NCI-H146 (cell line): Measurements from ENCODE around the gene ADAT3.
A peak's percentile ranks its signal among the peaks of the same experiment; 100 is the strongest.

Source experiments
- DNase-seq: peaks from one replicate; lab custom pipeline; 2025; lab: John Stamatoyannopoulos, UW

The ADAT3 gene

DNA sequence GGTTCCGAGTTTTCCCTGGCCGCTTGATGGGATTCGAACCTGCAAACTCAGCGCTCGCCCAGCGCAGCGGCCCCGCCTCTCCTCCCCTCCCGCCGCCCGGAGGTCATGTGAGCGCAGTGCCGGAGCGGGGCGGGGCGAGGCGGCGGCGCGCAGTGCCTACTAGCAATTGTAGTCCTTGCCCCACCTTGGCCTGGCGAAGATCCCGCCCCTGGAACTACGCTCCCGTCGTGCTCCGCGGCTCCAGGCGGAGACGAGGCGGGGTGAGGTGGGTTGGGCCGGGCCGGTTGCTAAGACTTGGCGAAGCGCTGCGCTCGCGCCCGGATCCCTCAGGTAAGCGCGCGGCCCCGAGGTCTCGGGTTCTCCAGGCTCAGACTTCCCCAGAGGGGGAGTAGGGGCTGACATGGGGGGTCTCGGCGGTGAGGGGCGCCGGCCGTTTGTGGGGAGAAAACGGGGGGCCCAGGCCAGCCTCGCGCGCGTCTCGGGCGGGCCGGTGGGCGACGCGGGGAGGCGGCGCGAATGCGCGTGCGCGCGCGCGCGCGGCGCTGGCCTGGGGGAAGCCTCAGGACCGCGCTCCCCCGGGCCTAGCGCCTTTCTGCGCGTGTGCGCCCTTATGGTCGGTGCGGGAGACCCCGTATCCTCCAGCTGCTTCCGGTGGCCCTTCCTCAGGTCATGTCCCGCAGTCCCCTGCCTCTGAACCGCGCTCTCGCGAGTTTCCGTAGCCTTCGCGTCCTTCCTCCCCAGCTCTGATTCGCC, at the start of gene ADAT3, which contains the start of gene SCAMP4:
Gene ADAT3, plus strand, starts transcription at position 290 of the 753 bp plus-strand sequence. CDS start 6,649 bp downstream, outside the sequence.
Gene SCAMP4, plus strand, starts transcription at position 290 of the 753 bp plus-strand sequence. CDS start 9,621 bp downstream, outside the sequence.
- DNase-seq = peak; percentile 96

DNA sequence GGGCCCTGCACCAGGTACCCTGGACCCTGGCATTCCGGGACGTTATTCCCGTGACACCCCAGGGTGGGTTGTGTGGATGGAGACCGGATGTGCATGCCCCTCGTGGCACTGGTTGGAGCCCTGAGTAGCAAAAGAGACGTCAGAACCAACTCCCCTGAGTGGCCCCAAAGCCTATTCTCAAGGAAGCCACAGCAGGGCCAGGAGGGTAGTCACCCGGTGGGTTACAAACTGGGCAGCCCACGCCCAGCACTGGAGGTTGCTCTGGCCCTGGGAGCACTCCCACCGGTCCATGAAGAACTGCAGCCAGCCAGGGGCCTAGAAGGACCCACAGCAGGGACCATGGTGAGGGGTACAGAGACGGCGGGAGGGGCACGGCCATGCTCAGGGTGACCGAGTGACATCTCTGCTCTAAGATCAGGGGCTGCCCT, 49.4 kb upstream of the ADAT3 start:
- no peak for DNase-seq

DNA sequence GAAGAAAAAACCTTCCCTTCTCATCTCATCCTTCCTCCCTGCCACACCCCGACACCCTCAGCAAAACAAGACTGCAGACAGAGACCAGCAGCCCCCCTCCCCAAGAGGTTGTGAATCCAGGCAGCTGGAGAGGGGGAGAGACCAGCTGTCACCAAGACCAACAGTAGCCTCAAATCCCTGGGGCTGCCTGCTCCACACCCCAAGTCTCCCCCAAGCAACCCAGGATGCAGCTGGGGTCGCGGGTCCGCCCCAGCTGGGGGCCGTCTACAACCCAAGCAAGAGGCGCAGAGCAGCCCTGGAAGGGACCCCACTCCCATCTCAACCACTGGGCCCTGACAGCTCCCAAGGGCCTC, 48.9 kb upstream of the ADAT3 start:
- DNase-seq = no peak

DNA sequence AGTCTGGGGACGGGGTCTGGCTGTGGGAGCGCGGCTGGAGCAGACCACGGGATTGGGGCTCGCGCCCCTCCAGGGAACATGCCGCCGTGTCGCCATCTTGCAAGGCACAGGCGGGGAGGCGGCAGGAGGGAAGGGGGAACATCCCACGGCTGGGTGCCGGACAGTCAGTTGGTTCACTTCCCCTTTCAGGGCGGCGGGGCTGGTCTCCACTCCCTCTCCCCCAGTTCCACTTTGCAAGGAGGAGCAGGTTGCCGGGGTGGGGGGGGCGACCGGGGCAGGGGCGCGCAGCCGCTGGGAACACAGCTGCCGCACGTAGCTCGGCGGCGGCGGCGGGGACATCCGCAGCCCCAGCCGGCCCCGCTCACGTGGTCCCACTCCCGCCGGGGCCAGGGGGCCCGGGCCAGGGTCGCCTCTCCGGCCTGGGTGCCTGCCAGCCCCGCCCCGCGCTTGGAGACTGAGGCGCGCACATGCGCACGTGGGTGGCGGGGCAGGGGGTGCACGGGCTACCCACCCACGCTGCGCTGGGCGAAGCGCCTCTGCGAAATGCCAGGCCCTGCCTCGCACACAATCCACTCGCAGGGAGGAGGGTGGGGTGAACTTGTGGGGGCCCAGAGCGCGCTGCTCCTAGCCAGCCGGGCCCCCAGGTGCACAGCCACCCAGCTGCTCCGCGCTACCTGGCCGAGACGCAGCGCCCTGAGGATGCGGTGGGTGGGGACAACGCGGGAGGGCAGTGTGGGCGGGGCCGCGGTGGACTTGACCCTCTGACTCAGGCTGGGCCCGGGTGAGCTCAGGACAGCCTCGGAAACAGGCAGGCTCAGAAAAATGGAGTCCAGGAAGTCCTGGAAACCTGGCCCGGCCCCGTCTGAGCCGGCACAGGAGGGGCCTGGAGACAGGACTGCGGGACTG, 48.2 kb upstream of the ADAT3 start:
- DNase-seq = no peak

DNA sequence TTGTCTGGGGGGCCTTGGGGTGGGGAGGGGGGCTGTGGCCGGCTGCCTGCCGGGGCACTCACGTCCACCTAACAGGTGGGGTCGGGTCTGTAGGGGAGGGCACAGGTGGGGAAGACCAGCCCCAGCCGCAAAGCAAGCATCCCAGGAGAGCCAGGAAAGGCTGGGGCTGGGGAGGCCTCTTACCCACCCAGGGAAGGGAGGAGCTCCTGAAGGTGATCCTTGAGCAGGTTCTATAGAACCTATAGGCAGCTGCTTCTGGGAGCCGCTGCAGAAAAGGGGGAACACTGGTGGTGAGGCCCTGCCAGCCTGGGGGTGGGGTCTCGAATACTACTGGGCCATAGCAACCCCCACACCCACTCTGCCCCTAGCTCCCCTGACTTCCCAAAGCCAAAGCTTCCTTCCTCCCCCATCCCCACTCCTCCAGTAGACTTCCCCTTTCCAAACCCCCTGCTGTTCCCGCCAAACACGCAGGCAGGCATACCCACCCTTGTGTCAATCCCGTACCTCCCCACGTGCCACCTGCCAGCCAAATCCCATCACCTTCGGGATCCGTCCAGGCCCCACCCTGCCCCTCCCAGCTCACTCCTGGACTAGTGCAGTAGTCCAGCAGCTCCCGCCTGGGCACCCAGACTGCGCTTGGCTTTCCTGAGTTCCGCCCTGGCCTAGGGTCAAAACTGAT, 47.4 kb upstream of the ADAT3 start:
- no peak for DNase-seq

DNA sequence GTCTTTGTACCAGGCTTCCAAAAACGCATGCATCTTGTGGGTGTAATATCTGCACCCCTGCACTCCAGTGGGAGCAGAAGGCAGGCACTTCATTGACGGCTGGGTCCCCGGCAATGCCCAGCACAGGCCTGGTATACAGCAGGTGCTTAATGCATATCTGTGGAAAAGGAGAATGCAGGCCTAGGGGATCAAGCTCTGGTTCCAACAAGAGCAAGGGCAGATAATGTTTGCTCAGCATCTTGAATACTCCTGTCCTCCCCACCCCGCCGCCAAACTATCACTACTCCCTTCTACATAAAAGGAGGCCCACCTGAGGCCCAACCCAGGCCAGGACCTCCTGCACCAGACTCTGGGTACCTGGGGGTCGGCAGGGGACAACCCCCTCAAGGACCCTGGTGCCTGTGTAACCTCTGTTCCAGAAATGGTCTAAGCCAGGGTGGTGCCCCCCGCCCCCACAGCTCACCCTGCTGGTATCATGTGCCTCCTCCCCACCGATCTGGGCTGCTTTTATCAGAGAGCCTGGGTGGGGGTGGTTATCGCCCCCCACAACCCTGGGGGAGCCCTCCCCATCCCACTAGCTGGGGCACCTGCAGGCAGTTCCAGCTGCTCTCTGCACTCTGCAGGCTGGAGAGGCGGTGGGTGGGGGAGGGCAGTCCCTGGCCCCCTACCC, 46.7 kb upstream of the ADAT3 start:
- DNase-seq = no peak

DNA sequence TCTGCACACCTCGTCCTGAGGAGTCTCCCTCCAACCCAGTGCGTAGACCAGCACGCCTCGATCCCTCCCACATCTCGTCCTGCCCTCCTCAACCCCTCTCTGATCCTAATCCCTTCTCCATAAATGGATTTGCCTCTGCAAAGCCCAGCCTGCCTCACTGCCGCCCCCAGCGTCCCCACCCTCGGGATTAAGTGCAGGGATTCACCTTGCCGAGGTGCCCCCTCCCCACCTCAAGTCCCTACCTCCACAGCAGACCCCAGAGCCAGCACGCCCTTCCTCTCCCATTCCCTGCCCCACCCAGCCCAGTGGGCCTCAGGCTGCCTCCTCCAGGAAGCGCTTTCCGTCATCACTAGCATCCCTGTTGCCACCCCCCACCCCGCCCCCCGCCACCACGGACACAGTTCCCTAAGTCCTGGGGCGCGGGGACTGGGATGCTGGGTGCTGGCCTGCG, 45.8 kb upstream of the ADAT3 start:
- no peak for DNase-seq

DNA sequence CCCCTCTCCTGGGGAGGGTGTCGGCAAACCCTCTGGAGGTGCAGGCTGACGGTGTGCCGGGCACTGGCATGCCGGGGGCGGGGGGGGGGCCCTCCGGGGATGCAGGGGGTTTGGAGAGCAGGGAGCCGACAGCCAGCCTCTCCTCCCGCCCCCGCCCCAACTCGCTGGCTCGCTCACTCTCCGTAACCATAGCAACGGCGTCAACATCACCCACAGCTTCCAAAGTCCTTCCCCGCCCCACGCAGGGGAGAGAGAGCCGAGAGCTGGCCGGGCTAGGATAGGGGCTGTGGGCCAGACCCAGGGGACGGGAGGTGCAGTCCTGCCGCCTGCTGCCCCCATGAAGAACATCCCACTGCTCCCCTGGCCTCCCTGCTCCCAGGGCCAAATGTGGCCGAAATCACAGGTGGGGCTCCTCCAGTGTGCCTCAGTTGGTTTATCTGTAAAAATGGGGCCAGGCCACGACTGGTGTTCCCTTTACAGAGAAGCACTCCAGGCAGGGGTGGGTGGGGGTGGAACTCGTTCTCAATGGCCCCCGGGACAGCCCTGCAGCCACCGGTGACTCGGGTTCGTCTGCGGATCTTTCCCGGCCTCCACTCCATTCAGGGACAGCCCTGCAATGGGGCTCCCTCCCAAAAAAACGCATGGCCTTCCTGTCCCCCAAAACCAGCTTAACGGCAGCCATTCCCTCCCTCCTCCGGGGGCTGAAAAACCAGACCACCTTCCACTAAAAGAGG, 45.0 kb upstream of the ADAT3 start:
- no peak for DNase-seq

DNA sequence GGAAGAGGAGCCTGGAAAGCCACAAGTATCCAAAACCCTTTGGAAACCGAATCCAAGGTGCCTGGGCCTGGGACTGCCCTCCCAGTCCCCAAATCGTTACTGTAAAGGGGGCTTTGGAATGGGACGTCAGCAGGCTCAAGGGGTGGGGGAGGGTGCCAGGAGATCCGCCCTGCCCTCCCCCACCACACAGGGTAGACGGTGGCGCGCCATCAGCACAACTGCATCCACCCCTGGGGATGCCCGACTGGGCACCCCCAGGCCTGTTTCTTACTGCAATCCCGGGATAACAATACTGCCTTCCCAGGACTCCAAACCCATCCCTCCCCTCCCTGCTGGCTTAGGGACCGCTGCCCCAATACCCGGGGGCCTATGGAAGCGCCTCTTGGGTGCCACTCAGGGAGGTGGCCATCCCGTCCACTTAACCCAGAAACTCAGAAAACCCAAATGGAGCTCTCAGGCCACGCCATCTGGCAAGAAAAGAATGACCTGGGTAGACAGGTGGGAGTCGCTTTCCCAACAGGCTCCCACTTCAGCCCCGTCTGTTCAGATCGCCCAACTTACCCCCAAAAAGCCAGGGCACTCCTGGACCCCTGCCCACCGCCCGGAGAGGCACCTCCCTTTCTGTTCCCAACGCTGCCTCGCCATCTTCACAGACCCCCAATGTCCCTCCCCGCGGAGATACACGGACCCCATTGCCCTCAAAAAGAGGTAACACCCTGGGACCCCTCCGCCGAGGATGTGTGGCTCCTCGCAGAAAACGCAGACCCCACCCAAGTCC, 44.2 kb upstream of the ADAT3 start:
- no peak for DNase-seq

DNA sequence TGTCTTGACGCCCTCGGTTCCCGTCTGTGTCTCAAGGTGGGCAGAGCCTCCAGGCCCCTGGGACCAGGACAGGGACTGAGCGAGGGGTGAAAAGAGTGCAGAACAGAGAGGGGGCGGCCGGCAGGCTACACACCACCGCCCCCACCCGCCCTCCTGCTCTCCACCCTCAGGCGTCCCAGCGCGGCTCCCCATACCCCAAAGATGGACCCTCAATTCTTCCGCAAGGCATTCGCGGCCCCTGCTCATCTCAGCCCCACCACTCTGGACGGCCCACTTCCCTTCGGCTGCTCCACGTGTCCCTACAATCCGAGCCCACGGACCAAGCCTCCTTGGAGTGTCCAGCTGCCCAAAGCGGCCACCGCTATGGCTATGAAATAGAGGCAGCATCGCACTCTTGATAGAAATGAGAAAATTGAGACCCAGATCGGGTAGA, 43.6 kb upstream of the ADAT3 start:
- DNase-seq = no peak

DNA sequence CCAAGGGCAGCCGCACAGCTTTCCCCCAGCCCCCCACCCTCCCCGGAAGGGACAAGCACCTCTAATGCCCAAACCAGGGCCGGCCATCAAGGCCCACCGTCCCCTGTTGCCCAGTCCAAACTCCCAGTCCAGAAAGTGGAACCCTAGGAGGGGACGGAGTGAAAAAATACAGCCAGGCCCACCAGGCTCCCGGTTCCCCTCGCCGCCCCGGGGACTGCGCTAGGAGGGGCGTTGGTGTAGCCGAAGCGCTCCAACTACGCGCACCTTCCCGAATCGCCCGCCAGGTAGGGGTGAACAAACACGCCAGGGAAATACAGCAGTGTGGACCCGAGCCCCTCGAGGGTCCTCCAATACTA, 43.2 kb upstream of the ADAT3 start:
- DNase-seq = no peak

DNA sequence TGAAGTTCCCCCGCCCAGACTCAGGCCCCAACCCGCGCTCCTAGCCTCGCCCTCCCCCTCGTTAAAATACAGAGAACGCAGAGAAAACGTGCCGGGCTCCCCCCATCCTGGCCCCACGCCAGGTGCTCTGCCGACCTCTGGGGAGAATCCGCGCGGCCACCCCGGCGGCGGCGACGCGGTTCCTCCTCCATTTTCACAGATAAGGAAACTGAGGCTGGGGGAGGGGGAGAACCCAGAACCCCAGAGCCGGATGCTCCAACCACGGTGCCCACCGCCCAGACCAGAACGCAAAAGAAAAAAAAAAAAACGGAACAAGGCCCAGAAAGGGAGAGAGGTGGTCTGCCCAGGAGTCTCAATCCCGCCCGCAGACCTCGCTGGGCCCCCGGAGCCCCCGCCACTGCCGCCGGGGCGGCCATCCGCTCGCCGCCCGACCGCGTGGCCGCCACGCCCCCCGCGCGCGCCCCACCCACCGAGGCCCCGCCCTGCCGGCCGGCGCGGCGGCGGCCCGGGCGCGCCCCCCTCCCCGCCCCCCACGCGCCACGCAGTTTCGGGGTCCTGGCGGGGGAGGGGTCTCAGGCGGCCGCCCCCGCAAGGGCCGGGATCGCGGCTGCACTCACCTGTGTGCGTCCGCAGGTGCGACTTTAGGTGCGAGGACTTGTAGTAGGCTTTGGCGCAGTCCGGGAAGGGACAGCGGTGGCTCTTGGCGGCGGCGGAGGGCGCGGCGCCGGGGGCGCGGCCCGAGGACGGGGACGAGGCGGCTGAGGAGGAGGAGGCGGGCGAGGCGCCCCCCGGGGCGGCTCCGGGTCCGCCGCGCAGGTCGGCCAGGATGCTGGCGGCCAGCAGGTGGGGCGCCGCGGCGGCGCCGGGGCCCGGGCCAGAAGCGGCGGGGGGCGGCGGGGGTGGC, 42.5 kb upstream of the ADAT3 start:
- peak; percentile 30 for DNase-seq

DNA sequence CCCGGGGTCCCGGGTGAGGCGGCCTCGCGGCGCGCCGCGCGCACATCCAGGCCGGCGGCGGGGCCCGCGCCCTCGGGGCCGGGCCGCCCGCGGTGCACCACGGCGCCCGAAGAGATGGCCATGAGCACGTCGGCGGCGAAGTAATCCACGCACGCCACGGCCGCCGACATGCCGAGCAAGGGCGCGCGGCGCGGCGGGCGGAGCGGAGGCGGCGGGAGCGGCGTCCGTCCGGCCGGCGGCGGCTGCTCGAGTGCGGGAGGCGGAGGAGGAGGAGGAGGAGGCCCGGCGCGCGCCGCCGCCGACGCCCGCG, 41.9 kb upstream of the ADAT3 start, which contains the start of gene KLF16:
Gene KLF16, minus strand, starts transcription at position 252 of the 310 bp plus-strand sequence. Its CDS starts 82 bp downstream, at position 170.
- no peak for DNase-seq

DNA sequence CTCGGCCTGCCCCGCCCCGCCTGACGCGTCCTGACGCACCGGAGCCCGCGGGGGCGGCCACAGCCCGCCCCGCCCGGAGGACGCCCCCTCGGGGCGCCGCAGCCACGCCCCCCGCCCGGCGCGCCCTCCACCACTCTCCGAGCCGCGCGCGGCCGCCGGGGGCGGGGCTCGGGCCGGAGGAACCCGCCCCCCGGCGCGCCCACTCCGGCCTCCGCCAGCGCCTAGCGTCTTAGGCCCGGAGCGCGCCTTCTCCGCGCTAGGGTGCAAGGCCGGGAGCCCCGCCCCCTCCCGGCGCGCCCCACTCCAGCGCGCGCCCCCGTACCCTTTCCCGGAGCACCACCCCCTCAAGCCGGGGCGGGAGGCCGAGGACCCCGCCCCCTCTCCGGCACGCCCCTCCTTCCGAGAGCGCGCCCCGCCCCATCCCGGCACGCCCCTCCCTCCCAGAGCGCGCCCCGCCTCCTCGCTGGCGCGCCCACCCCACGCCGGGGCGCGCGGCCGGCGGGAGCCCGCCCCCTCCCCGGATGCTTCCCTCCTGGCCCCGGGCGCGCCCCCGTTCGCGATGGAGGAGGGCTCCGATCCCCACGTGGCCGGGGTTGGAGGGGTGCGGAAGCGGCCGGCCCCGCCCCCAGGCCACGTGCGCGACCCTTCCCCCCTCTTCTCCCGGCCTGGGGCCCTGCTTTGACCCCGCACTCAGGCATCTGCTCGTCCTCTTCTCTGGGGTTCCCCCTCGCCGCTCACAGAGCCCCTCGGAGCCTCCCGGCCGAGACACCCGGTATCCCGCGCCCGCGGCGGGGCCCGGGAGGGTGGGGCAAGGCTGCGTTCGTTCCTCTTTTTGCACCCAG, 41.3 kb upstream of the ADAT3 start:
- peak; percentile 89 for DNase-seq

DNA sequence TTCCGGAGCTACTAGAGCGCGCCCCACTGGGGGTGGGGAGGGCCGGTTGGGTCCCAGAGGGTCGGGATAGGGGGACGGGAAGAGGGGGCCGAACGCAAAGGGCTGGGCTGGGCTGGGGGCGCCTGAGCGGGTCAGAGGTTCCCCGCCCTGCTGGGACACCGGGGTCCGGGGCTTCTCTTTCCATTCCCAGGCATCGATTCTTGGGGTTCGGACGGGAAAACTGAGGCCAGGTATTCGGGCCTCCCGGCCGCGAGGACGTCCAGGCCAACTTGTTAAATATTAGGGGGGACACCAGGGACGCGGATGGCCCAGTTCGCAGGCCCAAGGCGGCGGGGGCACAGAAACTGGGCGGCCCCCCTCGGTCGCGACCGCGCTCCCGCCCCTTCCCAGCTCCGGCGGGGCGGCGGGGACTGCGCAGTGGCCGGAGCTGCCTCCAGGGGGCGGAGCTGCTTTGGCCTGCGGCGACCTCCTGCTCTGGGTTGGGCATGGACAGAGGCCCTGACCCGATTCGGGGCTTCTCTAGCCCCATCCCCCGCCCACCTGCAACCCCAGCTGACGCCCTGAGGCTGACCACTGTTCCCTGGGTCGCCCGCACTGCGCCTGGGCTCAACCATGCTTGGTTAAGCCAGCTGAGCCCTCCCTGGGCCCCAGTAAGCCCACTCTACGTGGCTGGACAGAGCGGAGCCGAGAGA, 40.6 kb upstream of the ADAT3 start:
- DNase-seq = peak; percentile 43

DNA sequence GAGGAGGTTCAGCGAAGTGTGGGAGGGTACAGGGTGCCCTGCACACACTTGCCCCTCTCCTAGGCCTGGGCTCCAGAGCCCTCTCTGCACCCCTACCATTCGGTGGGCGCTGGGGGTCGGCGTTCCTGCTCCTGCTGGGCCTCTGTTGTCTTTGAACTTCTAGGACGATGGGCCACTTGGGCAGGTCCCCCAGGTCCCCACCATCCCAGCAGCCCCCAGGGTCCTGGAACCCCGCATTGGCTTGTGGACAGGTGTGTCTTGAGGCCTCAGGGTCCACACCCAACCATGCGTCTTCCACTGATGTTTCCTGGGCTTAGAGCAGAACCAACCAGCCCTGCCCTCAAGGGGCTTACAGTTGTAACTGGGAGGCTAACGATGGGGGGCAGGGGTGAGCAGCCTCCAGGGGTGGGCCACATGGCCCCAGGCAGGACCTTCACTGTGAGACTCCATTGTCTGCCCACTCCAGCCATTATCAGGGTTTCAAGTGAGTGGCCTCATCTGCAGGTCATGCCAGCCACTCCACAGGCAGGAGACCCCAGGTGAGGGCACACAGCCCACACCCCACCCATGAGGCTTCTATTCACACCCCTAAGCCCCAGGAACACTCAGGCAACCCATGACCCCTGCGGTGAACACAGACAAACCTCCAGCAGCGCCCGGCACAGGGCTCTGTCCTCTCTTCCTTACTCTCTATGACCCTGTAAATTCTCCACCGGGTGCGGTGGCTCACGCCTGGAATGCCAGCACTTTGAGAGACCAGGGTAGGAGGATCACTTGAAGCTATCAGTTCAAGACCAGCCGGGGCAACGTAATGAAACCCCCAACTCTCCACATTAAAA, 39.8 kb upstream of the ADAT3 start:
- DNase-seq = no peak
